Measurements from ENCODE around the gene OVOL2.

- TF ChIP-seq, protein P1, sequence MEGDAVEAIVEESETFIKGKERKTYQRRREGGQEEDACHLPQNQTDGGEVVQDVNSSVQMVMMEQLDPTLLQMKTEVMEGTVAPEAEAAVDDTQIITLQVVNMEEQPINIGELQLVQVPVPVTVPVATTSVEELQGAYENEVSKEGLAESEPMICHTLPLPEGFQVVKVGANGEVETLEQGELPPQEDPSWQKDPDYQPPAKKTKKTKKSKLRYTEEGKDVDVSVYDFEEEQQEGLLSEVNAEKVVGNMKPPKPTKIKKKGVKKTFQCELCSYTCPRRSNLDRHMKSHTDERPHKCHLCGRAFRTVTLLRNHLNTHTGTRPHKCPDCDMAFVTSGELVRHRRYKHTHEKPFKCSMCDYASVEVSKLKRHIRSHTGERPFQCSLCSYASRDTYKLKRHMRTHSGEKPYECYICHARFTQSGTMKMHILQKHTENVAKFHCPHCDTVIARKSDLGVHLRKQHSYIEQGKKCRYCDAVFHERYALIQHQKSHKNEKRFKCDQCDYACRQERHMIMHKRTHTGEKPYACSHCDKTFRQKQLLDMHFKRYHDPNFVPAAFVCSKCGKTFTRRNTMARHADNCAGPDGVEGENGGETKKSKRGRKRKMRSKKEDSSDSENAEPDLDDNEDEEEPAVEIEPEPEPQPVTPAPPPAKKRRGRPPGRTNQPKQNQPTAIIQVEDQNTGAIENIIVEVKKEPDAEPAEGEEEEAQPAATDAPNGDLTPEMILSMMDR (IDR thresholded peaks at IDR 0.05) = no peak
- TF ChIP-seq POLR2AphosphoS5 (IDR thresholded peaks at IDR 0.05) = no peak
Measured at GRCh38 chr20:18005170-18005989, 52.3 kb downstream of the OVOL2 start.
